IMR-90 (cell line): Measurements from ENCODE around the gene PCK2. TPM values are rescaled to one million over a fixed set of nuclear protein-coding genes. Genes with fewer than 3 reads are reported as not detected.

Source experiments
- ATAC-seq: fragments of 200-7000 bp; cut with Tn5 transposase; 2 replicates; pipeline ENCODE4 v1.9.1; 2020; ENCODE audit warnings: low read depth, mild to moderate bottlenecking, moderate library complexity
- BruUV-seq: library from RNA; stranded (reverse); fragments of 400-500 nt; replicated peaks from 2 replicates; lab custom pipeline; 2021; lab: Mats Ljungman, UMichigan
- CTCF ChIA-PET: fragments of 300-600 bp; formaldehyde crosslinking; extraction: SDS; loops from one replicate; lab custom pipeline; 2021; ENCODE audit warnings: antibody characterized with exemption; lab: Yijun Ruan, JAX
- POLR2A ChIA-PET: fragments of 300-600 bp; sonication (Branson Sonifier 250); formaldehyde crosslinking; loops from one replicate; lab custom pipeline; 2022; ENCODE audit warnings: antibody characterized with exemption; ENCODE audit not compliant: unreplicated experiment; lab: Charles Lee
- DNase-seq: peaks from one replicate; pipeline ENCODE4 v3.0.0; 2013
- H2AFZ ChIP-seq: replicated peaks from 2 replicates; pipeline ENCODE3; 2013; ENCODE audit warnings: low read length, mild to moderate bottlenecking; ENCODE audit not compliant: poor library complexity
- H2AK5ac ChIP-seq: 2 replicates; pipeline ENCODE4 v1.6.1; 2013; ENCODE audit warnings: low read depth, low read length, inconsistent platforms
- H2AK9ac ChIP-seq: replicated peaks from 2 replicates; pipeline ENCODE3; 2013; ENCODE audit warnings: mild to moderate bottlenecking, low read depth, low read length, moderate library complexity; ENCODE audit not compliant: poor library complexity
- H2BK120ac ChIP-seq: 2 replicates; pipeline ENCODE4 v1.6.1; 2013; ENCODE audit warnings: low read depth, low read length, inconsistent platforms
- H2BK15ac ChIP-seq: 3 replicates; pipeline ENCODE4 v1.6.1; 2013; ENCODE audit warnings: low read depth, low read length, inconsistent platforms
- H2BK20ac ChIP-seq: 2 replicates; pipeline ENCODE4 v1.6.1; 2013; ENCODE audit warnings: low read depth, mild to moderate bottlenecking, inconsistent platforms, low read length, moderate library complexity
- H2BK5ac ChIP-seq: 2 replicates; pipeline ENCODE4 v1.6.1; 2013; ENCODE audit warnings: mild to moderate bottlenecking, low read depth, low read length, inconsistent platforms; ENCODE audit not compliant: poor library complexity, severe bottlenecking
- H3K14ac ChIP-seq: replicated peaks from 2 replicates; pipeline ENCODE4 v1.6.1; 2013; ENCODE audit warnings: low read depth, low read length, inconsistent platforms
- H3K18ac ChIP-seq: 2 replicates; pipeline ENCODE4 v1.6.1; 2013; ENCODE audit warnings: low read depth, low read length, control low read depth
- H3K23ac ChIP-seq: 2 replicates; pipeline ENCODE4 v1.6.1; 2013; ENCODE audit warnings: low read depth, low read length, inconsistent platforms
- H3K27ac ChIP-seq: 2 replicates; pipeline ENCODE4 v1.5.1; 2013; ENCODE audit warnings: mild to moderate bottlenecking, control low read depth, low read length; ENCODE audit not compliant: insufficient read depth
- H3K27me3 ChIP-seq: 2 replicates; pipeline ENCODE4 v1.6.1; 2013; ENCODE audit warnings: low read length; ENCODE audit not compliant: control insufficient read depth, insufficient read depth
- H3K36me3 ChIP-seq: 2 replicates; pipeline ENCODE4 v1.6.1; 2013; ENCODE audit warnings: low read length, mixed read lengths; ENCODE audit not compliant: control insufficient read depth, insufficient read depth
- H3K4ac ChIP-seq: 2 replicates; pipeline ENCODE4 v1.6.1; 2013; ENCODE audit warnings: low read depth, low read length, inconsistent platforms
- H3K4me1 ChIP-seq: 2 replicates; pipeline ENCODE4 v1.6.1; 2013; ENCODE audit warnings: low read length, mixed read lengths; ENCODE audit not compliant: control insufficient read depth, insufficient read depth
- H3K4me2 ChIP-seq: 2 replicates; pipeline ENCODE4 v1.6.1; 2013; ENCODE audit warnings: low read depth, mild to moderate bottlenecking, control low read depth, low read length, moderate library complexity
- H3K4me3 ChIP-seq: 2 replicates; pipeline ENCODE4 v1.5.1; 2013; ENCODE audit warnings: low read depth, mild to moderate bottlenecking, control low read depth, low read length, moderate library complexity; ENCODE audit not compliant: insufficient read depth
- H3K56ac ChIP-seq: 2 replicates; pipeline ENCODE4 v1.6.1; 2013; ENCODE audit warnings: low read length, inconsistent platforms; ENCODE audit not compliant: insufficient read depth; ENCODE audit errors: extremely low read depth
- H3K79me1 ChIP-seq, 2 experiments: 2 replicates each; pipeline ENCODE4 v1.6.1; 2013; ENCODE audit warnings: low read length in 2 of 2, inconsistent platforms in 1 of 2, low read depth in 1 of 2
- H3K9ac ChIP-seq: 2 replicates; pipeline ENCODE4 v1.6.1; 2013; ENCODE audit warnings: low read depth, low read length, control low read depth
- H3K9me1 ChIP-seq: 2 replicates; pipeline ENCODE4 v1.6.1; 2013; ENCODE audit warnings: low read length, inconsistent platforms; ENCODE audit not compliant: insufficient read depth
- H3K9me3 ChIP-seq: 2 replicates; pipeline ENCODE4 v1.6.1; 2013; ENCODE audit warnings: low read length; ENCODE audit not compliant: control insufficient read depth, insufficient read depth
- H4K20me1 ChIP-seq: 2 replicates; pipeline ENCODE4 v1.6.1; 2013; ENCODE audit warnings: low read length, inconsistent platforms; ENCODE audit not compliant: insufficient read depth
- H4K5ac ChIP-seq: 2 replicates; pipeline ENCODE4 v1.6.1; 2013; ENCODE audit warnings: mild to moderate bottlenecking, low read depth, low read length, control low read depth
- H4K8ac ChIP-seq, 2 experiments: 2 replicates each; pipeline ENCODE4 v1.6.1; 2013; ENCODE audit warnings: low read depth in 2 of 2, low read length in 2 of 2, control low read depth in 1 of 2, inconsistent platforms in 1 of 2
- H4K91ac ChIP-seq: 2 replicates; pipeline ENCODE4 v1.6.1; 2013; ENCODE audit warnings: low read depth, low read length, inconsistent platforms; ENCODE audit not compliant: insufficient read depth
- BHLHE40 ChIP-seq: fragments of 150-350 bp; IDR thresholded peaks from 2 replicates; pipeline ENCODE4 v1.6.1; 2016; ENCODE audit warnings: mild to moderate bottlenecking, low read depth, low read length
- NFE2L2 ChIP-seq: fragments of 150-350 bp; IDR thresholded peaks from 2 replicates; pipeline ENCODE4 v1.6.1; 2016; ENCODE audit warnings: low read depth, mild to moderate bottlenecking, low read length
- WGBS, 2 experiments: methylation state at CpG; one replicate each; pipeline versions ENCODE4 v1.1.5 to v1.1.7; 2013; ENCODE audit warnings: missing lambda C conversion rate in 2 of 2; ENCODE audit not compliant: insufficient read length in 1 of 2; ENCODE audit errors: extremely low coverage in 2 of 2; 5-methylcytosine and 5-hydroxymethylcytosine counted together
- dilution Hi-C: fragments of 300-500 bp; cut with HindIII; formaldehyde crosslinking; loops from one replicate; pipeline ENCODE4 v1.14.3; 2018; ENCODE audit warnings: low sequenced_read_pairs; ENCODE audit not compliant: unreplicated experiment
- in situ Hi-C: fragments of 300-500 bp; cut with MboI; formaldehyde crosslinking; loops from 3 replicates; pipeline ENCODE4 v1.14.3; 2019; ENCODE audit warnings: low sequenced_read_pairs, inconsistent platforms, mixed read lengths
- intact Hi-C: fragments of 100-400 bp; cut with micrococcal nuclease; formaldehyde crosslinking; loops from 2 replicates; pipeline ENCODE4 v1.10.0; 2022
- polyA plus RNA-seq, 3 experiments: library from polyadenylated mRNA; depleted of rRNA; stranded (reverse); fragments of >200 nt; gene quantifications; 2 replicates each; pipeline ENCODE4 v1.2.3, GENCODE V29; 2012; ENCODE audit warnings: low replicate concordance in 1 of 3
- total RNA-seq: library from RNA; depleted of rRNA; stranded (reverse); fragments of >200 nt; gene quantifications from 2 replicates; pipeline ENCODE4 v1.2.3, GENCODE V29; 2012

Gene PCK2
- total and polyA plus RNA-seq, 2 of the 4 experiments (the other 2 are of a cell fraction): 13.4 to 29.4 TPM

DNA sequence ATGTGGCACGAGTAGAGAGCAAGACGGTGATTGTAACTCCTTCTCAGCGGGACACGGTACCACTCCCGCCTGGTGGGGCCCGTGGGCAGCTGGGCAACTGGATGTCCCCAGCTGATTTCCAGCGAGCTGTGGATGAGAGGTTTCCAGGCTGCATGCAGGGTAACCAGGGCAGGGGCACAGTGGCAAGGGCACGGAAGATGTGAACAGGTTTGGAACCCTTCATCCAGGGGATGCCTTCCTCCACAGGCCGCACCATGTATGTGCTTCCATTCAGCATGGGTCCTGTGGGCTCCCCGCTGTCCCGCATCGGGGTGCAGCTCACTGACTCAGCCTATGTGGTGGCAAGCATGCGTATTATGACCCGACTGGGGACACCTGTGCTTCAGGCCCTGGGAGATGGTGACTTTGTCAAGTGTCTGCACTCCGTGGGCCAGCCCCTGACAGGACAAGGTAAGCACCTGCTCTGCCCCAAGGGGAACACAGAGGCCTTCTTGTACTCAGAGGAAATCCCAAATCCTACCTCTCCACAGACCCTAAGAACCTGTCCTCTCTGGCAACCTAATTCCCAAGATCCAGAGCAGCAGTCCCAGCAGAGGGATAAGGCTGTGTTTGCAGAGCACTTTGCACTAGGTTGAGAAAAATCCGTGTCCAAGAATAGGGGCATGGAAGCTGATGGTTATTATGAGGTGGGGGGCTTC, 4.3 kb downstream of the PCK2 start:
- H2BK15ac ChIP-seq: no peak overlapping the region
- no peak overlapping the region for H3K4me2 ChIP-seq
- BruUV-seq: no TSS peak
- H2BK5ac ChIP-seq: no peak overlapping the region
- CTCF ChIA-PET: no interaction called here
- no peaks in the 10 kb centered on the region for H3K27me3 ChIP-seq
- no peak overlapping the region for H4K8ac ChIP-seq
- no peak overlapping the region for H3K56ac ChIP-seq
- peaks cover 8% of the 10 kb centered on the region for H3K4me1 ChIP-seq
- DNase-seq (no peak), ATAC-seq (no peak)
- H3K79me1 ChIP-seq: peaks cover 16 to 41% of the 10 kb centered on the region in 2 experiments
- H3K27ac ChIP-seq: no peak overlapping the region
- no peak for TF ChIP-seq NFE2L2
- no peak for TF ChIP-seq BHLHE40
- H3K4me3 ChIP-seq: no peak overlapping the region
- no peak overlapping the region for H4K5ac ChIP-seq
- H2AK9ac ChIP-seq: peak overlapping the region; percentile 47
- no peak overlapping the region for H4K91ac ChIP-seq
- intact Hi-C loops: no loop called here
- H2BK120ac ChIP-seq: no peak overlapping the region
- H3K9me3 ChIP-seq: no peaks in the 10 kb centered on the region
- dilution Hi-C loops: no loop called here
- in situ Hi-C loops: loop anchor here (10.0 kb wide), 1 partner anchor 124 kb away; no protein-coding TSS in a partner anchor
- H4K20me1 ChIP-seq: peaks cover 19% of the 10 kb centered on the region; the same call in 1 of the 2 replicates
- H3K9me1 ChIP-seq: peaks cover 17% of the 10 kb centered on the region
- WGBS, 2 experiments: 97% methylated on average over 7 of the region's 16 CpGs; no CpG with 5 or more reads in 1 of the 2 experiments
- peaks cover 38% of the 10 kb centered on the region for H3K36me3 ChIP-seq
- no peak overlapping the region for H2BK20ac ChIP-seq
- no peak overlapping the region for H2AK5ac ChIP-seq
- H3K4ac ChIP-seq: no peak overlapping the region
- POLR2A ChIA-PET: no interaction called here
- no peak overlapping the region for H3K23ac ChIP-seq
- no peak overlapping the region for H3K14ac ChIP-seq
- H3K9ac ChIP-seq: no peak overlapping the region
- H3K18ac ChIP-seq: no peak overlapping the region
- H2AFZ ChIP-seq: no peak overlapping the region
